CD4-positive, alpha-beta memory T cell (primary cell): ENCODE measurements around the gene EXOC3. TPM values are rescaled to one million over a fixed set of nuclear protein-coding genes. Genes with fewer than 3 reads are reported as not detected.

Experiments
- CTCF ChIA-PET: fragments of 350-600 bp; sonication (Branson Sonifier 250); formaldehyde crosslinking; loops from one replicate; lab custom pipeline; 2021; ENCODE audit warnings: inconsistent platforms; ENCODE audit not compliant: partially characterized antibody; lab: Charles Lee
- POLR2A ChIA-PET: fragments of 350-600 bp; sonication (Branson Sonifier 250); formaldehyde crosslinking; loops from one replicate; lab custom pipeline; 2021; ENCODE audit not compliant: partially characterized antibody; lab: Charles Lee
- DNase-seq, 5 donors: peaks; one replicate each; pipeline versions ENCODE4 v3.0.0 to v3.0.0-alpha.2; 2020 to 2022; ENCODE audit warnings: mixed read lengths in 1 of 5
- H3K27ac ChIP-seq: one replicate; pipeline ENCODE4 v1.7.0; 2013; ENCODE audit warnings: low read depth, low read length
- H3K27me3 ChIP-seq: 2 replicates; pipeline ENCODE4 v1.7.0; 2013; ENCODE audit warnings: mild to moderate bottlenecking, low read length, moderate library complexity; ENCODE audit not compliant: insufficient read depth
- H3K36me3 ChIP-seq: 2 replicates; pipeline ENCODE4 v1.7.0; 2013; ENCODE audit warnings: mild to moderate bottlenecking, low read length, moderate library complexity; ENCODE audit not compliant: insufficient read depth
- H3K4me1 ChIP-seq: 2 replicates; pipeline ENCODE4 v1.7.0; 2013; ENCODE audit warnings: mild to moderate bottlenecking, low read length, moderate library complexity; ENCODE audit not compliant: insufficient read depth
- H3K4me3 ChIP-seq, 2 donors: one replicate each; pipeline ENCODE4 v1.7.0; 2013; ENCODE audit warnings: low read length in 2 of 2, mild to moderate bottlenecking in 1 of 2
- H3K9me3 ChIP-seq, 2 donors: one replicate each; pipeline ENCODE4 v1.7.0; 2013; ENCODE audit warnings: low read length in 2 of 2, control low read depth in 1 of 2; ENCODE audit not compliant: control insufficient read depth in 1 of 2
- H3K27ac Mint-ChIP-seq, 7 donors: one replicate each; pipeline ENCODE4 v1.8.0; 2020 to 2021; ENCODE audit warnings: mixed read lengths in 7 of 7, mild to moderate bottlenecking in 6 of 7, inconsistent platforms in 3 of 7, moderate library complexity in 3 of 7
- H3K27me3 Mint-ChIP-seq, 2 donors: one replicate each; pipeline ENCODE4 v1.8.0; 2020 to 2021; ENCODE audit warnings: mixed read lengths in 2 of 2
- H3K36me3 Mint-ChIP-seq, 2 donors: one replicate each; pipeline ENCODE4 v1.8.0; 2020 to 2021; ENCODE audit warnings: mixed read lengths in 2 of 2, inconsistent platforms in 1 of 2, mild to moderate bottlenecking in 1 of 2
- H3K4me1 Mint-ChIP-seq, 4 donors: one replicate each; pipeline ENCODE4 v1.8.0; 2020 to 2021; ENCODE audit warnings: mixed read lengths in 4 of 4, mild to moderate bottlenecking in 1 of 4
- H3K4me3 Mint-ChIP-seq, 8 donors: one replicate each; pipeline ENCODE4 v1.8.0; 2020 to 2021; ENCODE audit warnings: mixed read lengths in 8 of 8, mild to moderate bottlenecking in 7 of 8, moderate library complexity in 6 of 8, inconsistent platforms in 3 of 8
- H3K9me3 Mint-ChIP-seq, 8 donors: one replicate each; pipeline ENCODE4 v1.8.0; 2020 to 2021; ENCODE audit warnings: mixed read lengths in 8 of 8, mild to moderate bottlenecking in 5 of 8, inconsistent platforms in 3 of 8, moderate library complexity in 1 of 8
- intact Hi-C: fragments of 100-400 bp; cut with micrococcal nuclease; formaldehyde crosslinking; loops from one replicate; pipeline ENCODE4 v1.15.1; 2023
- polyA plus RNA-seq, 2 donors: library from polyadenylated mRNA; unstranded; fragments of 300-500 nt; fragmentation: Illumina TruSeq; gene quantifications; one replicate each; pipeline ENCODE4 v1.2.3, GENCODE V29; 2021
- total RNA-seq, 2 experiments: library from RNA; stranded (reverse); gene quantifications; one replicate each; pipeline ENCODE4 v1.2.3, GENCODE V29; 2021

EXOC3 gene
- total and polyA plus RNA-seq, 4 experiments from 2014 or later, result 32.0 to 96.1 (median 62.9) TPM

GRCh38 chr5:436641-436975 is 6.4 kb upstream of the EXOC3 start:
- H3K36me3 ChIP-seq, result no peaks in the 10 kb centered on the region
- CTCF ChIA-PET, result interaction anchor here (1.6 kb wide), 1 partner anchor 10 kb away, joined by 5 read pairs; no protein-coding TSS in a partner anchor
- DNase-seq, result no peak
- H3K4me1 Mint-ChIP-seq, result peaks cover 0 to under 1% (median 0%) of the 10 kb centered on the region in 4 donors
- H3K9me3 Mint-ChIP-seq, result no peaks in the 10 kb centered on the region
- H3K4me1 ChIP-seq, result peaks cover under 1% of the 10 kb centered on the region
- H3K27me3 ChIP-seq, result no peaks in the 10 kb centered on the region
- no peak overlapping the region for H3K27ac Mint-ChIP-seq
- no peak overlapping the region for H3K4me3 Mint-ChIP-seq
- POLR2A ChIA-PET, result no interaction called here
- no peak overlapping the region for H3K4me3 ChIP-seq
- intact Hi-C loops, result no loop called here
- no peak overlapping the region for H3K27ac ChIP-seq
- H3K27me3 Mint-ChIP-seq, result peaks cover 0 to 11% of the 10 kb centered on the region in 2 donors
- H3K36me3 Mint-ChIP-seq, result no peaks in the 10 kb centered on the region
- no peaks in the 10 kb centered on the region for H3K9me3 ChIP-seq

DNA sequence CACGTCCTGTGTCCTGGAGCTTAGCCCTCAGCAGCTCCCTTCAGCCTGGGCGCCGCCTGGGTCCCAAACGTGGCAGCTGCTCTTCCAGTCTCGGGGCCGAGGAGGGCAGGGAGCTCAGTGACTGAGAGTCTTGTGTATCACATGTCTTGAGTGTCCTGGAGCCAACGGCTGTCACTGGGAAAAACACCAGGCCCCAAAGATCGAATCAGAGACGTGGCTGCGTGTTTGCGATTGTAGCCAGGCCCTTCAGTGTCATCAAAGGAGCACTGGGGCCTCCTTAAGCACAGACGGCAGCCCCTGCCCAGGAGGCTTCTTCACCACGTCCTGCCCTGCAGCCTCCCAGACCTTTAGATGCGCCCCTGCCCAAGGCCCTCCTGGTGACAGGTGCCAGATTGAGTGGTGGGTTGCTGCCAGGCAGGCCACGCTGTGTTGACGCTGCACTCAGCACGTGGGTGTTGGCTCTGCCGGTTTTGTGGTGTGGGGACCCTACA is 5.7 kb upstream of the EXOC3 start:
- ChIA-PET POLR2A (no interaction called here), CTCF (interaction anchor here (1.6 kb wide), 1 partner anchor 9 kb away, joined by 5 read pairs; no protein-coding TSS in a partner anchor)
- Mint-ChIP-seq H3K4me1 (peaks cover 0 to 8% (median 5%) of the 10 kb centered on the region in 4 donors), H3K9me3 (no peaks in the 10 kb centered on the region), H3K36me3 (peaks cover 0 to 1% of the 10 kb centered on the region in 2 donors), H3K27me3 (peaks cover 0 to 5% of the 10 kb centered on the region in 2 donors), H3K4me3 (no peak overlapping the region), H3K27ac (no peak overlapping the region)
- H3K27me3 ChIP-seq, result no peaks in the 10 kb centered on the region
- no peaks in the 10 kb centered on the region for H3K36me3 ChIP-seq
- H3K27ac ChIP-seq, result no peak overlapping the region
- no peak overlapping the region for H3K4me3 ChIP-seq
- intact Hi-C loops, result no loop called here
- peaks cover 7% of the 10 kb centered on the region for H3K4me1 ChIP-seq
- no peaks in the 10 kb centered on the region for H3K9me3 ChIP-seq
- no peak for DNase-seq

- Mint-ChIP-seq H3K27me3 (peaks cover 0 to 3% of the 10 kb centered on the region in 2 donors), H3K9me3 (no peaks in the 10 kb centered on the region), H3K27ac (no peak overlapping the region), H3K36me3 (peaks cover 0 to 5% of the 10 kb centered on the region in 2 donors), H3K4me1 (peaks cover 0 to 14% (median 10%) of the 10 kb centered on the region in 4 donors), H3K4me3 (no peak overlapping the region)
- H3K4me3 ChIP-seq, result no peak overlapping the region
- no peaks in the 10 kb centered on the region for H3K27me3 ChIP-seq
- no peaks in the 10 kb centered on the region for H3K36me3 ChIP-seq
- DNase-seq, result no peak
- ChIA-PET CTCF (interaction anchor here (1.6 kb wide), 1 partner anchor 8 kb away, joined by 5 read pairs; no protein-coding TSS in a partner anchor), POLR2A (interaction anchor here (1.1 kb wide), 1 partner anchor 25 kb away, joined by 3 read pairs; no protein-coding TSS in a partner anchor)
- intact Hi-C loops, result no loop called here
- H3K27ac ChIP-seq, result no peak overlapping the region
- peaks cover 13% of the 10 kb centered on the region for H3K4me1 ChIP-seq
- no peaks in the 10 kb centered on the region for H3K9me3 ChIP-seq
These were observed 4.4 kb upstream of the EXOC3 start for GRCh38 chr5:438481-438981.

- POLR2A ChIA-PET, result interaction anchor here (1.1 kb wide), 1 partner anchor 24 kb away, joined by 3 read pairs; no protein-coding TSS in a partner anchor
These were observed 3.8 kb upstream of the EXOC3 start for GRCh38 chr5:439181-439580.

GRCh38 chr5:439636-440035 is 3.3 kb upstream of the EXOC3 start:
- H3K9me3 Mint-ChIP-seq, result no peaks in the 10 kb centered on the region
- peaks cover 5 to 24% (median 19%) of the 10 kb centered on the region in 4 donors for H3K4me1 Mint-ChIP-seq
- intact Hi-C loops, result loop anchor here (5.0 to 10.0 kb wide), 2 partner anchors 167 to 225 kb away; partner anchors contain the start of genes CCDC127, PDCD6 and SDHA
- peaks cover 0 to 7% of the 10 kb centered on the region in 2 donors for H3K36me3 Mint-ChIP-seq
- Histone ChIP-seq H3K9me3 (no peaks in the 10 kb centered on the region), H3K4me3 (no peak overlapping the region), H3K27ac (no peak overlapping the region), H3K27me3 (no peaks in the 10 kb centered on the region), H3K36me3 (no peaks in the 10 kb centered on the region), H3K4me1 (peaks cover 24% of the 10 kb centered on the region)
- peak overlapping the region in 2 of 8 donors; percentile 15 to 20 for H3K4me3 Mint-ChIP-seq
- H3K27ac Mint-ChIP-seq, result peak overlapping the region in 1 of 7 donors; percentile 8
- H3K27me3 Mint-ChIP-seq, result peaks cover 0 to 3% of the 10 kb centered on the region in 2 donors
- CTCF ChIA-PET, result no interaction called here
- DNase-seq, result no peak
- POLR2A ChIA-PET, result interaction anchor here (1.1 kb wide), 1 partner anchor 24 kb away, joined by 3 read pairs; no protein-coding TSS in a partner anchor

More at GRCh38 chr5:439181-439580, 3.8 kb upstream of the EXOC3 start:
- no peak overlapping the region for H3K27ac ChIP-seq
- no peaks in the 10 kb centered on the region for H3K27me3 ChIP-seq
- H3K9me3 ChIP-seq, result no peaks in the 10 kb centered on the region
- Mint-ChIP-seq H3K27me3 (peaks cover 0 to 3% of the 10 kb centered on the region in 2 donors), H3K36me3 (peaks cover 0 to 6% of the 10 kb centered on the region in 2 donors), H3K4me3 (peak overlapping the region in 2 of 8 donors; percentile 15 to 20), H3K4me1 (peaks cover under 1 to 19% (median 15%) of the 10 kb centered on the region in 4 donors), H3K27ac (no peak overlapping the region), H3K9me3 (no peaks in the 10 kb centered on the region)
- intact Hi-C loops, result no loop called here
- H3K36me3 ChIP-seq, result no peaks in the 10 kb centered on the region
- H3K4me3 ChIP-seq, result no peak overlapping the region
- H3K4me1 ChIP-seq, result peaks cover 20% of the 10 kb centered on the region
- no peak for DNase-seq
- CTCF ChIA-PET, result no interaction called here

GRCh38 chr5:440401-441201 is 2.4 kb upstream of the EXOC3 start:
- POLR2A ChIA-PET, result no interaction called here
- CTCF ChIA-PET, result no interaction called here
- Histone ChIP-seq H3K27me3 (no peaks in the 10 kb centered on the region), H3K27ac (no peak overlapping the region), H3K9me3 (no peaks in the 10 kb centered on the region), H3K4me1 (peaks cover 29% of the 10 kb centered on the region), H3K36me3 (no peaks in the 10 kb centered on the region), H3K4me3 (no peak overlapping the region)
- Mint-ChIP-seq H3K4me3 (peak overlapping the region in 2 of 8 donors; percentile 30 to 46), H3K27me3 (peaks cover 0 to under 1% of the 10 kb centered on the region in 2 donors), H3K4me1 (peaks cover 10 to 29% (median 24%) of the 10 kb centered on the region in 4 donors), H3K36me3 (peaks cover 0 to 12% of the 10 kb centered on the region in 2 donors), H3K27ac (peak overlapping the region in 2 of 7 donors; percentile 25 to 52), H3K9me3 (no peaks in the 10 kb centered on the region)
- no peak for DNase-seq
- intact Hi-C loops, result loop anchor here (5.0 to 10.0 kb wide), 2 partner anchors 168 to 226 kb away; partner anchors contain the start of genes CCDC127, PDCD6 and SDHA

- H3K4me3 ChIP-seq, result peak overlapping the region; percentile 81 to 92
- intact Hi-C loops, result loop anchor here (2.0 to 10.0 kb wide), 3 partner anchors 31 to 227 kb away; partner anchors contain the start of genes CCDC127, PDCD6 and SDHA
- Mint-ChIP-seq H3K4me1 (peaks cover 16 to 41% (median 33%) of the 10 kb centered on the region in 4 donors), H3K9me3 (no peaks in the 10 kb centered on the region), H3K27ac (peak overlapping the region in 6 of 7 donors; percentile 86 to 97 (median 94)), H3K27me3 (no peaks in the 10 kb centered on the region), H3K4me3 (peak overlapping the region; percentile 94 to 99 (median 96)), H3K36me3 (peaks cover 9 to 20% of the 10 kb centered on the region in 2 donors)
- H3K27me3 ChIP-seq, result no peaks in the 10 kb centered on the region
- H3K9me3 ChIP-seq, result no peaks in the 10 kb centered on the region
- no peak overlapping the region for H3K27ac ChIP-seq
- peaks cover 6% of the 10 kb centered on the region for H3K36me3 ChIP-seq
- ChIA-PET CTCF (no interaction called here), POLR2A (interaction anchor here (0.8 to 1.4 kb wide), 4 partner anchors 31 to 224 kb away, joined by 3 to 9 read pairs (median 4); partner anchors contain the start of genes CCDC127 and SDHA)
- DNase-seq, result no peak
- peaks cover 34% of the 10 kb centered on the region for H3K4me1 ChIP-seq
These were observed 1.0 kb upstream of the EXOC3 start for GRCh38 chr5:441996-442334.
